K562 (cell line): ENCODE measurements around the gene NARF.

ENCODE experiments used
- CBFB ChIP-seq: sonication (generic); formaldehyde crosslinking; IDR thresholded peaks from 2 replicates; pipeline ENCODE4 v1.4.0; 2020; ENCODE audit warnings: mild to moderate bottlenecking, missing genetic modification reagents
- EP300 ChIP-seq: IDR thresholded peaks from 2 replicates; pipeline ENCODE4 v1.6.1; 2012; ENCODE audit warnings: low read length, improper control_type of control experiment
- TAF1 ChIP-seq: IDR thresholded peaks from 2 replicates; pipeline ENCODE4 v1.6.1; 2011; ENCODE audit warnings: mild to moderate bottlenecking, low read length, moderate library complexity; ENCODE audit not compliant: insufficient read depth, control insufficient read depth, severe bottlenecking; ENCODE audit errors: extremely low read depth

- TF ChIP-seq TAF1 (no peak), CBFB (CRISPR knock-in tag) (no peak), EP300 (no peak)
These were observed 45.3 kb downstream of the NARF start for GRCh38 chr17:82503728-82504308.
